ENCODE data around the gene SHKBP1.

SHKBP1 gene

DNA sequence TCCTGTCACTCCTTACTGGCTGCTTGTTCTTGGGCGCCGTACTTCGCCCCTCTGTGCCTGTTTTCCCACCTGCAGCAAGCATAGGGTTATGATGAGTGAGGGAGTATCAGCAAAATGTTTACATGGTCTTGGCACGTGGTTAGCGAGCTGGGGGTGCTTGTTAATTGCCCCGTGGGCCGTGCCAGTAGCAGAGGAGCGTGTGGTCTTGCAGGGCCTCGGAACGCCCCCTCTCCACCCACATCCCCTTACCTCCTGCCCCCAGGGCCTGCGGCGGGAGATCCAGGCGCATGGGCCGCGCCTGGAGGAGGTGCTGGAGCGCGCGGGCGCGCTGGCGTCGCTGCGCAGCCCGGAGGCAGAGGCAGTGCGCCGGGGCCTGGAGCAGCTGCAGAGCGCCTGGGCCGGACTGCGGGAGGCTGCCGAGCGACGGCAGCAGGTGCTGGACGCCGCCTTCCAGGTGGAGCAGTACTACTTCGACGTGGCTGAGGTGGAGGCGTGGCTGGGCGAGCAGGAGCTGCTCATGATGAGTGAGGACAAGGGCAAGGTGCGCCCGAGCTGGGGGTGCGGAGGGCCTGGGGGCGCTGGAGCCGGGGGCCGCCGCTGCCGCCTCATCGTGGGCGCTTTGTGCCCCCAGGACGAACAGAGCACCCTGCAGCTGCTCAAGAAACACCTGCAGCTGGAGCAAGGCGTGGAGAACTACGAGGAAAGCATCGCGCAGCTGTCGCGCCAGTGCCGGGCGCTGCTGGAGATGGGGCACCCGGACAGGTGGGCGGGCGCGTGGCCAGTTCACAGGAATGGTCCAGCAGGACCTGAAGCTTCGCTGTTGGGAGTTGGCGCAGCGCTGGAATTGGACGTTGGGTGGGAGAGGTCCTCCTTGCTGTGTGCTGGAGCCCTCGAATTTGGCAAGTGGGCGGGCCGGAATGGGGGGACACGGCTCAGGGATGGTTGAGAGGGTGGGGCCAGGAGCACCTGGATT, 22.5 kb upstream of the SHKBP1 start (continued):
- TF ChIP-seq, protein P1, sequence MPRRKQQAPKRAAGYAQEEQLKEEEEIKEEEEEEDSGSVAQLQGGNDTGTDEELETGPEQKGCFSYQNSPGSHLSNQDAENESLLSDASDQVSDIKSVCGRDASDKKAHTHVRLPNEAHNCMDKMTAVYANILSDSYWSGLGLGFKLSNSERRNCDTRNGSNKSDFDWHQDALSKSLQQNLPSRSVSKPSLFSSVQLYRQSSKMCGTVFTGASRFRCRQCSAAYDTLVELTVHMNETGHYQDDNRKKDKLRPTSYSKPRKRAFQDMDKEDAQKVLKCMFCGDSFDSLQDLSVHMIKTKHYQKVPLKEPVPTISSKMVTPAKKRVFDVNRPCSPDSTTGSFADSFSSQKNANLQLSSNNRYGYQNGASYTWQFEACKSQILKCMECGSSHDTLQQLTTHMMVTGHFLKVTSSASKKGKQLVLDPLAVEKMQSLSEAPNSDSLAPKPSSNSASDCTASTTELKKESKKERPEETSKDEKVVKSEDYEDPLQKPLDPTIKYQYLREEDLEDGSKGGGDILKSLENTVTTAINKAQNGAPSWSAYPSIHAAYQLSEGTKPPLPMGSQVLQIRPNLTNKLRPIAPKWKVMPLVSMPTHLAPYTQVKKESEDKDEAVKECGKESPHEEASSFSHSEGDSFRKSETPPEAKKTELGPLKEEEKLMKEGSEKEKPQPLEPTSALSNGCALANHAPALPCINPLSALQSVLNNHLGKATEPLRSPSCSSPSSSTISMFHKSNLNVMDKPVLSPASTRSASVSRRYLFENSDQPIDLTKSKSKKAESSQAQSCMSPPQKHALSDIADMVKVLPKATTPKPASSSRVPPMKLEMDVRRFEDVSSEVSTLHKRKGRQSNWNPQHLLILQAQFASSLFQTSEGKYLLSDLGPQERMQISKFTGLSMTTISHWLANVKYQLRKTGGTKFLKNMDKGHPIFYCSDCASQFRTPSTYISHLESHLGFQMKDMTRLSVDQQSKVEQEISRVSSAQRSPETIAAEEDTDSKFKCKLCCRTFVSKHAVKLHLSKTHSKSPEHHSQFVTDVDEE (CRISPR knock-in tag; IDR thresholded peaks at IDR 0.05), result no peak
- TF ChIP-seq ESRRG (CRISPR knock-in tag; IDR thresholded peaks at IDR 0.05) (no peak), ZNF8 (CRISPR knock-in tag; IDR thresholded peaks at IDR 0.05) (no peak), ZNF565 (CRISPR knock-in tag; conservative IDR thresholded peaks at IDR 0.05; ENCODE audit: low read depth) (no peak), TOX (CRISPR knock-in tag; IDR thresholded peaks at IDR 0.05; ENCODE audit: borderline replicate concordance) (no peak)

DNA sequence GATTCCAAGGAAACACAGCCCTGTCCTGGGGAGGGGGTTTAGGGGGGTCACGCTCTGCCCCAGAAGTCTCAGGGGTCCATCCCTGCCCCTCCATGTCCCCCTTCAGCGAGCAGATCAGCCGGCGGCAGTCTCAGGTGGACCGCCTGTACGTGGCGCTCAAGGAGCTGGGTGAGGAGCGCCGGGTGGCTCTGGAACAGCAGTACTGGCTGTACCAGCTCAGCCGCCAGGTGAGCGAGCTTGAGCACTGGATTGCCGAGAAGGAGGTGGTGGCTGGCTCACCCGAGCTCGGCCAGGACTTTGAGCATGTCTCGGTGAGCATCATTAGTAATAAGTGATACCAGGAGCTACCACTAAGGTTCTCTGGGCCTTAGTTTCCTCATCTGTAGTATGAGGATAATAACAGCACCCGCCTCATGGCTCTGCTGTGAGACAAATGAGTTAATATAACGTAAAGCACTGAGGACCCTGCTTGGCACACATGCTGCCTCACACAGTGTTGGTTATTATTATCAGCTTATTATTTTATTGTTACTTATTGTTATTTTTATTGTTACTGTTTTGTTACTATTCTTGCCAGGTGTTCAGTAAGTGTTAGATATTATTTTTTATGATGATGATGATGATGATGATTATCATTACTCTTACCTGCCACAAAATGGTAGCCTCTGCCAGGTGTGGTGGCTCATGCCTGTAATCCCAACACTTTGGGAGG, 20.5 kb upstream of the SHKBP1 start:
- ATAC-seq, result no peak
- TF ChIP-seq, protein P2, sequence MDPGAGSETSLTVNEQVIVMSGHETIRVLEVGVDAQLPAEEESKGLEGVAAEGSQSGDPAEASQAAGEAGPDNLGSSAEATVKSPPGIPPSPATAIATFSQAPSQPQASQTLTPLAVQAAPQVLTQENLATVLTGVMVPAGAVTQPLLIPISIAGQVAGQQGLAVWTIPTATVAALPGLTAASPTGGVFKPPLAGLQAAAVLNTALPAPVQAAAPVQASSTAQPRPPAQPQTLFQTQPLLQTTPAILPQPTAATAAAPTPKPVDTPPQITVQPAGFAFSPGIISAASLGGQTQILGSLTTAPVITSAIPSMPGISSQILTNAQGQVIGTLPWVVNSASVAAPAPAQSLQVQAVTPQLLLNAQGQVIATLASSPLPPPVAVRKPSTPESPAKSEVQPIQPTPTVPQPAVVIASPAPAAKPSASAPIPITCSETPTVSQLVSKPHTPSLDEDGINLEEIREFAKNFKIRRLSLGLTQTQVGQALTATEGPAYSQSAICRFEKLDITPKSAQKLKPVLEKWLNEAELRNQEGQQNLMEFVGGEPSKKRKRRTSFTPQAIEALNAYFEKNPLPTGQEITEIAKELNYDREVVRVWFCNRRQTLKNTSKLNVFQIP (CRISPR knock-in tag; IDR thresholded peaks at IDR 0.05; ENCODE audit: borderline replicate concordance, low read depth), result no peak
- no peak for TF ChIP-seq ZNF565 (CRISPR knock-in tag; conservative IDR thresholded peaks at IDR 0.05; ENCODE audit: low read depth)
- TF ChIP-seq, protein P3, sequence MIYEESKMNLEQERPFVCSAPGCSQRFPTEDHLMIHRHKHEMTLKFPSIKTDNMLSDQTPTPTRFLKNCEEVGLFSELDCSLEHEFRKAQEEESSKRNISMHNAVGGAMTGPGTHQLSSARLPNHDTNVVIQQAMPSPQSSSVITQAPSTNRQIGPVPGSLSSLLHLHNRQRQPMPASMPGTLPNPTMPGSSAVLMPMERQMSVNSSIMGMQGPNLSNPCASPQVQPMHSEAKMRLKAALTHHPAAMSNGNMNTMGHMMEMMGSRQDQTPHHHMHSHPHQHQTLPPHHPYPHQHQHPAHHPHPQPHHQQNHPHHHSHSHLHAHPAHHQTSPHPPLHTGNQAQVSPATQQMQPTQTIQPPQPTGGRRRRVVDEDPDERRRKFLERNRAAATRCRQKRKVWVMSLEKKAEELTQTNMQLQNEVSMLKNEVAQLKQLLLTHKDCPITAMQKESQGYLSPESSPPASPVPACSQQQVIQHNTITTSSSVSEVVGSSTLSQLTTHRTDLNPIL (CRISPR knock-in tag; IDR thresholded peaks at IDR 0.05; ENCODE audit: low read depth), result no peak
- TF ChIP-seq TOX (CRISPR knock-in tag; IDR thresholded peaks at IDR 0.05; ENCODE audit: borderline replicate concordance), result no peak
- no peak for TF ChIP-seq RARB (CRISPR knock-in tag; IDR thresholded peaks at IDR 0.05)
- no peak for TF ChIP-seq TCF4 (CRISPR knock-in tag; IDR thresholded peaks at IDR 0.05; ENCODE audit: borderline replicate concordance)
- TF ChIP-seq PPARA (CRISPR knock-in tag; IDR thresholded peaks at IDR 0.05; ENCODE audit: borderline replicate concordance), result no peak
- no peak for TF ChIP-seq BACH2 (CRISPR knock-in tag; IDR thresholded peaks at IDR 0.05; ENCODE audit: borderline replicate concordance)
- TF ChIP-seq OSR1 (CRISPR knock-in tag; IDR thresholded peaks at IDR 0.05), result no peak
- TF ChIP-seq SNAI2 (CRISPR knock-in tag; IDR thresholded peaks at IDR 0.05), result no peak
- no peak for TF ChIP-seq GLIS3 (CRISPR knock-in tag; IDR thresholded peaks at IDR 0.05)
- TF ChIP-seq, protein P4, sequence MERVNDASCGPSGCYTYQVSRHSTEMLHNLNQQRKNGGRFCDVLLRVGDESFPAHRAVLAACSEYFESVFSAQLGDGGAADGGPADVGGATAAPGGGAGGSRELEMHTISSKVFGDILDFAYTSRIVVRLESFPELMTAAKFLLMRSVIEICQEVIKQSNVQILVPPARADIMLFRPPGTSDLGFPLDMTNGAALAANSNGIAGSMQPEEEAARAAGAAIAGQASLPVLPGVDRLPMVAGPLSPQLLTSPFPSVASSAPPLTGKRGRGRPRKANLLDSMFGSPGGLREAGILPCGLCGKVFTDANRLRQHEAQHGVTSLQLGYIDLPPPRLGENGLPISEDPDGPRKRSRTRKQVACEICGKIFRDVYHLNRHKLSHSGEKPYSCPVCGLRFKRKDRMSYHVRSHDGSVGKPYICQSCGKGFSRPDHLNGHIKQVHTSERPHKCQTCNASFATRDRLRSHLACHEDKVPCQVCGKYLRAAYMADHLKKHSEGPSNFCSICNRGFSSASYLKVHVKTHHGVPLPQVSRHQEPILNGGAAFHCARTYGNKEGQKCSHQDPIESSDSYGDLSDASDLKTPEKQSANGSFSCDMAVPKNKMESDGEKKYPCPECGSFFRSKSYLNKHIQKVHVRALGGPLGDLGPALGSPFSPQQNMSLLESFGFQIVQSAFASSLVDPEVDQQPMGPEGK (CRISPR knock-in tag; IDR thresholded peaks at IDR 0.05; ENCODE audit: borderline replicate concordance), result no peak
- no peak for TF ChIP-seq ISL1 (CRISPR knock-in tag; IDR thresholded peaks at IDR 0.05)
- no peak for TF ChIP-seq ZNF70 (CRISPR knock-in tag; IDR thresholded peaks at IDR 0.05)
- TF ChIP-seq ESRRG (CRISPR knock-in tag; IDR thresholded peaks at IDR 0.05), result no peak
- TF ChIP-seq ZFP30 (CRISPR knock-in tag; IDR thresholded peaks at IDR 0.05), result no peak

DNA sequence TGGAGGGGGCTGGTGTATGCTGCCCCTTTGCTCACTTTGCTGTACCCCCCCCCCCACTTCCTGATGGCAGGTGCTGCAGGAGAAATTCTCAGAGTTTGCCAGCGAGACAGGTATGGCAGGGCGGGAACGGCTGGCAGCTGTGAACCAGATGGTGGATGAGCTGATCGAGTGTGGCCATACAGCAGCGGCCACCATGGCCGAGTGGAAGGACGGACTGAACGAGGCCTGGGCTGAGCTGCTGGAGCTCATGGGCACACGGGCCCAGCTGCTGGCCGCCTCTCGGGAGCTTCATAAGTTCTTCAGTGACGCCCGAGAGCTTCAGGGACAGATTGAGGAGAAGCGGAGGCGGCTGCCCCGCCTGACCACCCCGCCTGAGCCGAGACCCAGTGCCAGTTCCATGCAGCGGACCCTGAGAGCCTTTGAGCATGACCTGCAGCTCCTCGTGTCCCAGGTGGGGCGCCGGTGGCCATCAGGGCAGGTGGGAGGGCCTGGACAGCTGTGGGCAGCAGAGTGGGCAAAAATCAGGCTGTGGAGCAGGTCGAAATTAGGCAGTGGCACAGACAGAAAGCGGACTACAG, 19.6 kb upstream of the SHKBP1 start:
- no peak for ATAC-seq
- TF ChIP-seq, protein P3 (CRISPR knock-in tag; IDR thresholded peaks at IDR 0.05; ENCODE audit: low read depth), result no peak
- no peak for TF ChIP-seq ISL1 (CRISPR knock-in tag; IDR thresholded peaks at IDR 0.05)
- TF ChIP-seq, protein P1 (CRISPR knock-in tag; IDR thresholded peaks at IDR 0.05), result no peak
- TF ChIP-seq GLIS3 (CRISPR knock-in tag; IDR thresholded peaks at IDR 0.05), result no peak
- no peak for TF ChIP-seq CSDC2 (CRISPR knock-in tag; IDR thresholded peaks at IDR 0.05)
- TF ChIP-seq ARNTL (CRISPR knock-in tag; IDR thresholded peaks at IDR 0.05; ENCODE audit: borderline replicate concordance, low read depth), result no peak
- no peak for TF ChIP-seq BACH2 (CRISPR knock-in tag; IDR thresholded peaks at IDR 0.05; ENCODE audit: borderline replicate concordance)
- no peak for TF ChIP-seq ZNF565 (CRISPR knock-in tag; conservative IDR thresholded peaks at IDR 0.05; ENCODE audit: low read depth)

Data from SK-N-SH treated with all-trans-retinoic acid at 6 μM for 48 hours (cell line).